ENCODE measurements around the gene SCYL1. TPM values are rescaled to one million over a fixed set of nuclear protein-coding genes. Genes with fewer than 3 reads are reported as not detected.

Gene SCYL1
- total RNA-seq, 1 experiment from 2014 or later: 39.1 TPM

- Histone ChIP-seq H3K79me2 (ENCODE audit: low read length) (no peaks in the 10 kb centered on the region), H3K9me3 (ENCODE audit: low read length) (no peaks in the 10 kb centered on the region), H3K9me2 (replicated peaks; ENCODE audit: insufficient read depth, low read length) (no peaks in the 10 kb centered on the region), H2AFZ (ENCODE audit: low read length) (peak overlapping the region; percentile 24; the same call in 1 of the 2 replicates), H4K20me1 (ENCODE audit: insufficient read depth, low read depth, low read length) (no peaks in the 10 kb centered on the region), H3K9ac (ENCODE audit: low read length) (peak overlapping the region; percentile 47), H3K4me1 (ENCODE audit: low read length) (peaks cover 39% of the 10 kb centered on the region), H3K36me3 (ENCODE audit: insufficient read depth, low read length) (no peaks in the 10 kb centered on the region), H3K4me2 (ENCODE audit: low read depth, low read length, poor library complexity, severe bottlenecking) (peak overlapping the region; percentile 68), H3K27me3 (ENCODE audit: low read length) (no peaks in the 10 kb centered on the region), H3K4me3 (ENCODE audit: low read length) (no peak overlapping the region; the same call in 1 of the 2 replicates), H3K27ac (ENCODE audit: low read length) (peak overlapping the region; percentile 50; the same call in 1 of the 2 replicates)
- no peak for DNase-seq
Measured at GRCh38 chr11:65486570-65487466, 38.1 kb upstream of the SCYL1 start.

GRCh38 chr11:65487467-65488272 is 37.2 kb upstream of the SCYL1 start:
- H3K4me2 ChIP-seq (ENCODE audit: low read depth, low read length, poor library complexity, severe bottlenecking): peak overlapping the region; percentile 68
- peaks cover 47% of the 10 kb centered on the region for H3K4me1 ChIP-seq (ENCODE audit: low read length)
- H4K20me1 ChIP-seq (ENCODE audit: insufficient read depth, low read depth, low read length): no peaks in the 10 kb centered on the region
- H2AFZ ChIP-seq (ENCODE audit: low read length): peak overlapping the region; percentile 64
- peak overlapping the region; percentile 69 for H3K27ac ChIP-seq (ENCODE audit: low read length)
- peak overlapping the region; percentile 52 for H3K4me3 ChIP-seq (ENCODE audit: low read length)
- no peaks in the 10 kb centered on the region for H3K9me2 ChIP-seq (replicated peaks; ENCODE audit: insufficient read depth, low read length)
- H3K9me3 ChIP-seq (ENCODE audit: low read length): no peaks in the 10 kb centered on the region
- peak; percentile 91 for DNase-seq
- no peaks in the 10 kb centered on the region for H3K36me3 ChIP-seq (ENCODE audit: insufficient read depth, low read length)
- no peaks in the 10 kb centered on the region for H3K79me2 ChIP-seq (ENCODE audit: low read length)
- H3K27me3 ChIP-seq (ENCODE audit: low read length): no peaks in the 10 kb centered on the region
- peak overlapping the region; percentile 61 for H3K9ac ChIP-seq (ENCODE audit: low read length)

DNA sequence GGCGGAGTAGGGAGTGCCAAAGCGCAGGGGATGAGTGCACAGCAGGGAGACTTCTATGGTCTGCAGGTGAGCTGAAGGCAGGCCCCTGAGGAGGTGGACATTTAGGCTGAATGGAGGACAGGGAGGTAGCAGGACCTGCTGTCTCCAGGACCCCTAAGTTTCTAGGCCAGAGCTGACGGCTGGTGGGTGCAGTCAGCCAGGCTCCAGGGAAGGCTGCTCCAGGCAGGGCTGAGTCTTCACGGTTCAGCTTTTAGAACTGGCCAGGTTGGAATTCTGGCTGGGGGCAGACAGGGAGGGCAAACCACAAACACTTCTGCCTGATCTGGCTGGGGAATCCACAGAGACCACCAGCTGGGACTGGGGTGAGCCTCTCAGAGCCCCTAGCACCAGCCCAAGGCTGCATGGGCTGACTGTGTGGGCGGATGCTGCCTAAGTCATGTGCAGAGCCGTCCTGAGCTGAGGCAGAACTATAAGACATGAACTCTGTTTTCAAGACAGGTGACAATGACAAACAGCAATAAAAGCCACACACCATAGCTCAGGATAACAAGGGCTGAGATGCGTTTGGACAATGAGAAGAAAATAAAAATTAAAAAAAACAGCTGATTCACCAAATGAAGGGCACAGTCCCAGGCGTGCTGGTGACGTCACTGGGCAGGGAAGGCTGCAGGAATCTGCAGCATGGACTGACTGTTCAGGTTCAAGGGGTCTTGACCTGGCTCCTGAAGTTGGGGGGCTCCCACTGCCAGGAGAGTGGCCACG is 36.4 kb upstream of the SCYL1 start:
- Histone ChIP-seq H2AFZ (ENCODE audit: low read length) (peak overlapping the region; percentile 64), H3K9ac (ENCODE audit: low read length) (peak overlapping the region; percentile 61), H3K4me1 (ENCODE audit: low read length) (peaks cover 54% of the 10 kb centered on the region), H3K9me2 (replicated peaks; ENCODE audit: insufficient read depth, low read length) (no peaks in the 10 kb centered on the region), H3K4me3 (ENCODE audit: low read length) (peak overlapping the region; percentile 52), H3K36me3 (ENCODE audit: insufficient read depth, low read length) (no peaks in the 10 kb centered on the region), H3K9me3 (ENCODE audit: low read length) (no peaks in the 10 kb centered on the region), H4K20me1 (ENCODE audit: insufficient read depth, low read depth, low read length) (no peaks in the 10 kb centered on the region), H3K4me2 (ENCODE audit: low read depth, low read length, poor library complexity, severe bottlenecking) (peak overlapping the region; percentile 68), H3K27ac (ENCODE audit: low read length) (peak overlapping the region; percentile 69), H3K27me3 (ENCODE audit: low read length) (no peaks in the 10 kb centered on the region), H3K79me2 (ENCODE audit: low read length) (no peaks in the 10 kb centered on the region)
- peak; percentile 64 for DNase-seq

- H3K79me2 ChIP-seq (ENCODE audit: low read length): no peaks in the 10 kb centered on the region
- H3K4me1 ChIP-seq (ENCODE audit: low read length): peaks cover 60% of the 10 kb centered on the region
- peak overlapping the region; percentile 69; the same call in 1 of the 2 replicates for H3K27ac ChIP-seq (ENCODE audit: low read length)
- no peaks in the 10 kb centered on the region for H4K20me1 ChIP-seq (ENCODE audit: insufficient read depth, low read depth, low read length)
- H3K27me3 ChIP-seq (ENCODE audit: low read length): no peaks in the 10 kb centered on the region
- H3K9me3 ChIP-seq (ENCODE audit: low read length): no peaks in the 10 kb centered on the region
- no peaks in the 10 kb centered on the region for H3K36me3 ChIP-seq (ENCODE audit: insufficient read depth, low read length)
- no peak overlapping the region for H2AFZ ChIP-seq (ENCODE audit: low read length)
- peak overlapping the region; percentile 61 for H3K9ac ChIP-seq (ENCODE audit: low read length)
- H3K4me3 ChIP-seq (ENCODE audit: low read length): no peak overlapping the region
- no peak for DNase-seq
- H3K9me2 ChIP-seq (replicated peaks; ENCODE audit: insufficient read depth, low read length): no peaks in the 10 kb centered on the region
- peak overlapping the region; percentile 68 for H3K4me2 ChIP-seq (ENCODE audit: low read depth, low read length, poor library complexity, severe bottlenecking)
Measured at GRCh38 chr11:65489035-65489705, 35.7 kb upstream of the SCYL1 start.

GRCh38 chr11:65489706-65490320 is 35.1 kb upstream of the SCYL1 start:
- no peak overlapping the region for H3K9ac ChIP-seq (ENCODE audit: low read length)
- no peaks in the 10 kb centered on the region for H3K9me2 ChIP-seq (replicated peaks; ENCODE audit: insufficient read depth, low read length)
- no peaks in the 10 kb centered on the region for H3K79me2 ChIP-seq (ENCODE audit: low read length)
- H3K4me3 ChIP-seq (ENCODE audit: low read length): no peak overlapping the region
- no peak overlapping the region for H3K4me2 ChIP-seq (ENCODE audit: low read depth, low read length, poor library complexity, severe bottlenecking)
- H2AFZ ChIP-seq (ENCODE audit: low read length): no peak overlapping the region
- H3K4me1 ChIP-seq (ENCODE audit: low read length): peaks cover 65% of the 10 kb centered on the region
- no peak for DNase-seq
- H3K36me3 ChIP-seq (ENCODE audit: insufficient read depth, low read length): no peaks in the 10 kb centered on the region
- no peaks in the 10 kb centered on the region for H3K9me3 ChIP-seq (ENCODE audit: low read length)
- H3K27ac ChIP-seq (ENCODE audit: low read length): no peak overlapping the region
- H3K27me3 ChIP-seq (ENCODE audit: low read length): no peaks in the 10 kb centered on the region
- no peaks in the 10 kb centered on the region for H4K20me1 ChIP-seq (ENCODE audit: insufficient read depth, low read depth, low read length)

DNA sequence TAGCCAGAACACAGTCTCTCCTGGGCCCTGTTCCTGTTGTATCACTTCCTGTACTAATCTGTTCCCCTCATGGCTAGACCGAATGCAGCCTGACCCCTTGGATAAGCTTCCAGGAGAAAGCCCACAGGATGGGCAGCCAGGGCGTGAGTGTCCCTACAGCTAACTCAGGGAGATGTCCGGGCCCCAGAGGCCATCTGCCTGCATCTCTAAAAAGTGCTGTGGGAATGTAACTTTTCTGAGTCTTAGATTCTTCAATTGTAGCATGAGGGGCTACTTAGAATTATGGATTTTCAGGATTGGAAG is 33.8 kb upstream of the SCYL1 start:
- no peaks in the 10 kb centered on the region for H3K27me3 ChIP-seq (ENCODE audit: low read length)
- DNase-seq: no peak
- no peaks in the 10 kb centered on the region for H3K36me3 ChIP-seq (ENCODE audit: insufficient read depth, low read length)
- no peaks in the 10 kb centered on the region for H3K9me2 ChIP-seq (replicated peaks; ENCODE audit: insufficient read depth, low read length)
- no peak overlapping the region for H3K27ac ChIP-seq (ENCODE audit: low read length)
- peaks cover 65% of the 10 kb centered on the region for H3K4me1 ChIP-seq (ENCODE audit: low read length)
- no peaks in the 10 kb centered on the region for H3K79me2 ChIP-seq (ENCODE audit: low read length)
- H2AFZ ChIP-seq (ENCODE audit: low read length): no peak overlapping the region
- H3K4me3 ChIP-seq (ENCODE audit: low read length): no peak overlapping the region
- H3K9me3 ChIP-seq (ENCODE audit: low read length): no peaks in the 10 kb centered on the region
- no peak overlapping the region for H3K4me2 ChIP-seq (ENCODE audit: low read depth, low read length, poor library complexity, severe bottlenecking)
- no peaks in the 10 kb centered on the region for H4K20me1 ChIP-seq (ENCODE audit: insufficient read depth, low read depth, low read length)
- no peak overlapping the region for H3K9ac ChIP-seq (ENCODE audit: low read length)

- no peak overlapping the region for H3K9ac ChIP-seq (ENCODE audit: low read length)
- no peaks in the 10 kb centered on the region for H3K9me2 ChIP-seq (replicated peaks; ENCODE audit: insufficient read depth, low read length)
- no peak for DNase-seq
- H3K27me3 ChIP-seq (ENCODE audit: low read length): no peaks in the 10 kb centered on the region
- H3K4me3 ChIP-seq (ENCODE audit: low read length): no peak overlapping the region
- H3K9me3 ChIP-seq (ENCODE audit: low read length): no peaks in the 10 kb centered on the region
- no peaks in the 10 kb centered on the region for H4K20me1 ChIP-seq (ENCODE audit: insufficient read depth, low read depth, low read length)
- no peak overlapping the region for H3K27ac ChIP-seq (ENCODE audit: low read length)
- peak overlapping the region; percentile 8; the same call in 1 of the 2 replicates for H2AFZ ChIP-seq (ENCODE audit: low read length)
- H3K79me2 ChIP-seq (ENCODE audit: low read length): no peaks in the 10 kb centered on the region
- no peak overlapping the region for H3K4me2 ChIP-seq (ENCODE audit: low read depth, low read length, poor library complexity, severe bottlenecking)
- H3K36me3 ChIP-seq (ENCODE audit: insufficient read depth, low read length): no peaks in the 10 kb centered on the region
- peaks cover 68% of the 10 kb centered on the region for H3K4me1 ChIP-seq (ENCODE audit: low read length)
Measured at GRCh38 chr11:65491614-65492386, 33.1 kb upstream of the SCYL1 start.
